Adrenal gland (tissue), 5 donors: Measurements from ENCODE around the gene LTO1.

Source experiments
- POLR2A ChIP-seq, 2 donors: fragments of 450-650 bp; IDR thresholded peaks; one replicate each; pipeline ENCODE4 v1.6.1; 2017; ENCODE audit warnings: antibody characterized with exemption in 2 of 2, mild to moderate bottlenecking in 2 of 2, moderate library complexity in 1 of 2
- TF ChIP-seq, protein P1 (sequence below), 6 experiments: fragments of 450-650 bp in 4 of 6; fragments of 200-600 bp in 2 of 6; sonication (generic) in 1 of 6; IDR thresholded peaks; 1 replicate in 5 of 6; 2 replicates in 1 of 6; pipeline versions ENCODE4 v1.5.1 to v1.8.0; 2016 to 2021; ENCODE audit warnings: antibody characterized with exemption in 6 of 6, mild to moderate bottlenecking in 2 of 6, moderate library complexity in 1 of 6
- donor health status: DM: no; HTN: no; CAD: no.

- TF ChIP-seq, protein P1, sequence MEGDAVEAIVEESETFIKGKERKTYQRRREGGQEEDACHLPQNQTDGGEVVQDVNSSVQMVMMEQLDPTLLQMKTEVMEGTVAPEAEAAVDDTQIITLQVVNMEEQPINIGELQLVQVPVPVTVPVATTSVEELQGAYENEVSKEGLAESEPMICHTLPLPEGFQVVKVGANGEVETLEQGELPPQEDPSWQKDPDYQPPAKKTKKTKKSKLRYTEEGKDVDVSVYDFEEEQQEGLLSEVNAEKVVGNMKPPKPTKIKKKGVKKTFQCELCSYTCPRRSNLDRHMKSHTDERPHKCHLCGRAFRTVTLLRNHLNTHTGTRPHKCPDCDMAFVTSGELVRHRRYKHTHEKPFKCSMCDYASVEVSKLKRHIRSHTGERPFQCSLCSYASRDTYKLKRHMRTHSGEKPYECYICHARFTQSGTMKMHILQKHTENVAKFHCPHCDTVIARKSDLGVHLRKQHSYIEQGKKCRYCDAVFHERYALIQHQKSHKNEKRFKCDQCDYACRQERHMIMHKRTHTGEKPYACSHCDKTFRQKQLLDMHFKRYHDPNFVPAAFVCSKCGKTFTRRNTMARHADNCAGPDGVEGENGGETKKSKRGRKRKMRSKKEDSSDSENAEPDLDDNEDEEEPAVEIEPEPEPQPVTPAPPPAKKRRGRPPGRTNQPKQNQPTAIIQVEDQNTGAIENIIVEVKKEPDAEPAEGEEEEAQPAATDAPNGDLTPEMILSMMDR (IDR thresholded peaks at IDR 0.05), result no peak
- TF ChIP-seq POLR2A (IDR thresholded peaks at IDR 0.05), result no peak
These were observed 34.7 kb downstream of the LTO1 start for GRCh38 chr11:69640260-69640994.
